ENCODE measurements around the gene RAD51AP2. TPM values are rescaled to one million over a fixed set of nuclear protein-coding genes. Genes with fewer than 3 reads are reported as not detected.
"Not testable (repeated sequence)": the region's sequence is repeated elsewhere in the genome, so short reads cannot be mapped to it uniquely, and the experiment has no call there.

RAD51AP2 gene
- total RNA-seq, 1 donor from 2014 or later: not detected

DNA sequence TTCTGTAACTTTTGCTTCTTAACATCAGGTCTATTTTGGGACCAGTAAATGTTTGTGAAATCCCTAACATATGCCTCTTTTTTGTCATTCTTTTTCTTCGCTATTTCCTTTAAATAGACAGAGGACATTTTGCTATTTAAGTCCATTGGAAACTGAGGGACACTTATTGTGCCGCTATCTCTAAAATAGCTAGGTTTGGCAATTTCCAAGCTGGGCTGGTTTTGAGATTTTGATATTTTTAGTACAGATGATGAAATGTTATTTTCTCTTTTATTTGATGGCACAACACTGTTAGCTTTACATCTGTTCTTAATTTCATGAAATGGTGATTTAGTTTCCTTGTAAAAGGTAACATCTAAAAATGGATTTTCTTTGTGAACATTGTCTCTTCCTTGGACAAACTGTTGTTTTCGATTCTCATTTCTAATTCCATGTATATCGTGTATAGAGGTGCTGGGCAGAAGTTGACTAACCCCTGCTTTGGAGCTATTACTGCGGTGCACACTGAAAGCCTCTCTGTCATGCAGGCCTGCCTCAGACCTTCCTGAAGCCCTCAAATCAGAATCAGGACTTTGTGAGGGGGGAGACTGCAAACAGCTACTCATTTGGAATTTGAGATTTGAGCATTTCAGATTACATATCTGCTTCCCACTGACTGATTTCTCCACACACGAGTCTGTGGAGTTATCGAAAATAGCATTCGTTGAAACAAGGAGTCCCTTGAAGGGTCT lies 594 bp downstream of the RAD51AP2 start:
- peaks cover 18% of the 10 kb centered on the region for H3K4me1 ChIP-seq
- intact Hi-C loops (cut with DNase I): no loop called here
- no peaks in the 10 kb centered on the region for H3K9me3 ChIP-seq
- no peak overlapping the region for H3K27ac ChIP-seq
- no peak for DNase-seq
- H3K4me3 ChIP-seq: peak overlapping the region; percentile 49
- H3K27me3 ChIP-seq (ENCODE audit: low read depth): no peaks in the 10 kb centered on the region
- peak; percentile 11 to 21 for ATAC-seq
- TF ChIP-seq, protein P1, sequence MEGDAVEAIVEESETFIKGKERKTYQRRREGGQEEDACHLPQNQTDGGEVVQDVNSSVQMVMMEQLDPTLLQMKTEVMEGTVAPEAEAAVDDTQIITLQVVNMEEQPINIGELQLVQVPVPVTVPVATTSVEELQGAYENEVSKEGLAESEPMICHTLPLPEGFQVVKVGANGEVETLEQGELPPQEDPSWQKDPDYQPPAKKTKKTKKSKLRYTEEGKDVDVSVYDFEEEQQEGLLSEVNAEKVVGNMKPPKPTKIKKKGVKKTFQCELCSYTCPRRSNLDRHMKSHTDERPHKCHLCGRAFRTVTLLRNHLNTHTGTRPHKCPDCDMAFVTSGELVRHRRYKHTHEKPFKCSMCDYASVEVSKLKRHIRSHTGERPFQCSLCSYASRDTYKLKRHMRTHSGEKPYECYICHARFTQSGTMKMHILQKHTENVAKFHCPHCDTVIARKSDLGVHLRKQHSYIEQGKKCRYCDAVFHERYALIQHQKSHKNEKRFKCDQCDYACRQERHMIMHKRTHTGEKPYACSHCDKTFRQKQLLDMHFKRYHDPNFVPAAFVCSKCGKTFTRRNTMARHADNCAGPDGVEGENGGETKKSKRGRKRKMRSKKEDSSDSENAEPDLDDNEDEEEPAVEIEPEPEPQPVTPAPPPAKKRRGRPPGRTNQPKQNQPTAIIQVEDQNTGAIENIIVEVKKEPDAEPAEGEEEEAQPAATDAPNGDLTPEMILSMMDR (IDR thresholded peaks at IDR 0.05): no peak
- no peaks in the 10 kb centered on the region for H3K36me3 ChIP-seq

DNA sequence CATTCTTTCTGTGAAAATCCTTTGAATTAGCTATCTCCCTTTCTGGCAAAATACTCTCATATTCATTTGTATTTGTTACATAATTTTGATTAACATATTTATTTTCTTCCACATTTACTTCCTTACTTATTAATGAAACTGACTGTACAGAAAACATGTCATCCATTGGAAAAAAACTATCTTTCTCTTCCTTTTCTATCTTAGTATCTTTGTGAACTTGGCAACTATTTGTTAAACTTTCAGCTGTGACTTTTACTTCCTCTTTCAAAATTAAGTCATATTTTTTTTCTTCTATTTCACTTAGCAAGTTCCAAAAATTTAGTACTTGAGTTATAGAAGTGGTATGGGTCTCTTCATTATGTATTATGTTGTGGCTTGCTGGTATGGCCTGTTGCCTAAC lies 2.6 kb downstream of the RAD51AP2 start:
- ATAC-seq (no peak), DNase-seq (no peak)
- H3K27ac ChIP-seq: no peak overlapping the region
- no peak overlapping the region for H3K4me3 ChIP-seq
- H3K27me3 ChIP-seq (ENCODE audit: low read depth): no peaks in the 10 kb centered on the region
- intact Hi-C loops (cut with DNase I): no loop called here
- no peaks in the 10 kb centered on the region for H3K9me3 ChIP-seq
- TF ChIP-seq, protein P1 (IDR thresholded peaks at IDR 0.05): no peak
- H3K4me1 ChIP-seq: peaks cover 18% of the 10 kb centered on the region
- no peaks in the 10 kb centered on the region for H3K36me3 ChIP-seq

DNA sequence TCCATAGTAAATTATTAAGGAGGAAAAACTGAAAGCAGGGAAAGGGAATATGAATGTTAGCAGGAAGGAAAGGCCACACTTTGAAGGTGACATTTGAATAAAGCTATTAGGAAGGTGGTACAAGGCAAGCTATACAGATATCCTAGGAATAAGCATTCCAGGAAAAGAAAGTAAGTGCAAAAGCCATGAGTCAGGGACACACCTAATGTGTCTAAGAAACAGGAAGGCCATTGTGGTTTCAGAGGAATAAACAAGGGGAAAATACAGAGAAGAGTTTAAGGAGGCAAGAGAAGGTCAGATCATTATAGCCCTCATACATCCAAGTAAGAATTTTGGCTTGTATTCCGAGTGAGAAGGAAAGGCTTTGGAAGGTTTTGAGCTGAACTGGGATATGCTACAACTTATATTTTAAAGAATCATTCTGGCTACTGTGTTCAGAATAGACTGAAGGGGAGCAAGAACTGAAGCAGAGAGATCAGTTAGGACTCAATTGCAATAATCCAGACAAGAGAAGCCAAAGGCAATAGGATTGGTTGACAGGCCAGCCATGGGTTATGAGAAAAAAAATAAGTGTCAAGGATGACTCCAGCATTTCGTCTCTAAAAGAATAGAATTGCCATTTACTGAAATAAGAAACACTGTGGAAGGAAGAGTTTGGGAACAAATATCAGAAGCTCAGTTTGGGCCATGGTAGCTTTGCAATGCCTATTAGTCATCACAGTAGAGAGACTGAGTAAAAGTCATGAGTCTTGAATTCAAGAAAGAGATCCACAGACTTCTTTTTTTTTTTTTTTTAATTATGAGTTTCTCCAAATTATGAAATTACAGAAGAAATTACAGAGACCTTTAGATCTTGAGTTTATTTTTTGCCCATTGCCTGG lies 11.3 kb downstream of the RAD51AP2 start:
- Histone ChIP-seq H3K4me3 (no peak overlapping the region), H3K9me3 (no peaks in the 10 kb centered on the region), H3K4me1 (no peaks in the 10 kb centered on the region), H3K27ac (no peak overlapping the region), H3K36me3 (no peaks in the 10 kb centered on the region), H3K27me3 (ENCODE audit: low read depth) (no peaks in the 10 kb centered on the region)
- ATAC-seq: no peak
- intact Hi-C loops (cut with DNase I): no loop called here
- TF ChIP-seq, protein P1 (IDR thresholded peaks at IDR 0.05): no peak
- DNase-seq: no peak

DNA sequence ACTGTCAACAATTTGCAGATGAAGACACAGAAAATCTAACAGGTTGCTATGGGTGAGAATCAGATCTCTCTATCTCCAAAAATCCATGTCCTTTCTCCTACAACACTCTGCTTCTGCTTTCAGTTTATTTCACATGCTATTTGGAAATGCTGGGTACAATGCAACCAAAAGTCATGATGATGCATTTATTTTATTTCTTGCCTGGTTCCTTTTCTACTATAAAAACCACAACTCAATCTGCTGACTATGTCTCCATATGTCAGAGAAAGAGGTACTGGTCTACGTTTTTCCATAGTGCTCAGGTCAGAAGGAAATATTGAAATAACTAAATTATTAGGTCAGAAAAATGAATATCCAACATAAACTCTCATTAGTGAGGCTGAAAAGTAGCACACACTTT lies 20.5 kb downstream of the RAD51AP2 start:
- Histone ChIP-seq H3K27ac (no peak overlapping the region), H3K4me3 (no peak overlapping the region), H3K4me1 (no peaks in the 10 kb centered on the region), H3K9me3 (no peaks in the 10 kb centered on the region), H3K27me3 (ENCODE audit: low read depth) (no peaks in the 10 kb centered on the region), H3K36me3 (no peaks in the 10 kb centered on the region)
- no peak for DNase-seq
- TF ChIP-seq, protein P1 (IDR thresholded peaks at IDR 0.05): no peak
- peak in 1 of 2 donors; percentile 41 for ATAC-seq
- intact Hi-C loops (cut with DNase I): no loop called here

DNA sequence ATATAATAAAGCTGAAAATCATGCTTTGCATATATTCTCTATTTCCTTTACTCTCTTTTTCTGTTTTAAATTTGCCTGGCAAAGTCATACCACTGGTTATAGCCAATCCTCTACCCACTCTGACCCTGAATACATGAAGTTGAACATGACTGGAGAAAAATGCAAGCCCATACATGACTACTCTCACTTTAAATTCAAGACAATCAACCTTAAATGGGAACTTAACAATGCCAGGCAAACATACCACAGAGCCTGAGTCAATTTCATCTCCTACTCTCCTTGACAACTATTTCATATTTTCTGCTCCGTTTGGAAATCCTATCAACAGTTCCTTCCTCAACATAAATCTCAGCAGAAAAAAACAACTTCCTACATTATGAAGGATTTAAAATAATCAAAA lies 22.6 kb downstream of the RAD51AP2 start:
- H3K27ac ChIP-seq: no peak overlapping the region
- intact Hi-C loops (cut with DNase I): no loop called here
- ATAC-seq (no peak), DNase-seq (no peak)
- no peaks in the 10 kb centered on the region for H3K27me3 ChIP-seq (ENCODE audit: low read depth)
- no peaks in the 10 kb centered on the region for H3K36me3 ChIP-seq
- TF ChIP-seq, protein P1 (IDR thresholded peaks at IDR 0.05): no peak
- no peaks in the 10 kb centered on the region for H3K9me3 ChIP-seq
- H3K4me1 ChIP-seq: no peaks in the 10 kb centered on the region
- no peak overlapping the region for H3K4me3 ChIP-seq

DNA sequence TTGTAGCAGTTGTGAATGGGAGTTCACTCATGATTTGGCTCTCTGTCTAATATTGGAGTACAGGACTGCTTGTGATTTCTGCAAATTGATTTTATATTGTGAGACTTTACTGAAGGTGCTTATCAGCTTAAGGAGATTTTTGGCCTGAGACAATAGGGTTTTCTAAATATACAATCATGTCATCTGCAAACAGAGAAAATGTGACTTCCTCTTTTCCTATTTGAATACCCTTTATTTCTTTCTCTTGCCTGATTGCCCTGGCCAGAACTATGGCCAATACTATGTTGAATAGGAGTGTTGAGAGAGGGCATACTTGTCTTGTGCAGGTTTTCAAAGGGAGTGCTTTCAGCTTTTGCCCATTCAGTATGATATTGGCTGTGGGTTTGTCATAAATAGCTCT lies 28.1 kb downstream of the RAD51AP2 start:
- H3K27me3 ChIP-seq (ENCODE audit: low read depth); ATAC-seq; H3K4me3 ChIP-seq; H3K27ac ChIP-seq; H3K4me1 ChIP-seq; DNase-seq; H3K36me3 ChIP-seq; H3K9me3 ChIP-seq; intact Hi-C loops (cut with DNase I): not testable (repeated sequence)

DNA sequence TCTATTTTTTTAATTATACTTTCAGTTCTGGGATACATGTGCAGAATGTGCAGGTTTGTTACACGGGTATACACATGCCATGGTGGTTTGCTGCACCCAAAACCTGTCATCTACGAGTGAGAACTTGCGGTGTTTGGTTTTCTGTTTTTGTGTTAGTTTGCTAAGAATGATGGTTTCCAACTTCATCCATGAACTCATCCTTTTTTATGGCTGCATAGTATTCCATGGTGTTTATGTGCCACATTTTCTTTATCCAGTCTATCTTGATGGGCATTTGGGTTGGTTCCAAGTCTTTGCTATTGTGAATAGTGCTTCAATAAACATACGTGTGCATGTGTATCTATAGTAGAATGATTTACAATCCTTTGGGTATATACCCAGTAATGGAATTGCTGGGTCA lies 29.6 kb downstream of the RAD51AP2 start:
- H3K27ac ChIP-seq; H3K4me3 ChIP-seq; H3K36me3 ChIP-seq; H3K9me3 ChIP-seq; H3K27me3 ChIP-seq (ENCODE audit: low read depth); ATAC-seq; intact Hi-C loops (cut with DNase I); H3K4me1 ChIP-seq; DNase-seq: not testable (repeated sequence)
